Measurements from ENCODE around the gene ZDHHC7.

ZDHHC7 gene

DNA sequence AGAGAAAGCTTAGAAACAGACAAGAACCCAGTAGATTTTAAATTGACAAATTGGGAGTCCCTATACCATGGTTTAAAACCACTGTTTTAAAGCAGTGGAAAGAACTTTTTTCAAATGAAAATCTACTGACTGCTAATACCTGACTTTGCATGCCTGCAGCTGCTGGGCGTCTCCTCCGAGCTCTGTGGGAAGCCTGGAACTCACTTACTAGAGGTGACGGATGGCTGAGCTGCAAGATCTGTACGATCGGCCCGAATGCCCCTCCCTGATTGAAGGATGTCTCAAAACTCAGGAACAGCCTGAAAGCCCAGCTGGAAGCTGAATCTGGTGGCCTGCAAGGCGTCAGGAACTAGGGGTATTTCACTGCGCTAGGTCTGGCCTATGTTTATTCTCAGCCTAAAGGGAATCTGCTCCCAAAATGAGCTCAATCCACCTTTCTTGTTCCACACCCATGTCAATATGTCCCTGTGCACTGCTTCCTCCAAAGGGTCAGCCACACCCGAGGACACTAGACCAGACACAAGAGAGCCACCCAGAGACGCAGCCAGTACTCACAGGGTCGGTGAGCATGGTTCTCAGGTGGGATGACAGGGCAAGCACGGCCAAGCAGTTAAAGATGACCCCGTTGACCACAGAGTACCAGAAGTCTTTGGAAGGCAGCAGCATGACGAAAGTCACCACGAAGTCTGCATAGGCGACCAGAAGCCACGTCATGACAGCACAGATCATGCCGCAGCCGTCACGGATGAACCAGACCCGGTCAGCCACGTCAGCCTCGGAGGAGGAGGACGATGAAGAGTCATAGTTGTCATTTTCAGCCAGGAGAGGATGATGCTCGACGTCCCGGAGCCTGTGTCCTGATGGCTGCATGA is 21.4 kb downstream of the ZDHHC7 start:
- DNase-seq = no peak

DNA sequence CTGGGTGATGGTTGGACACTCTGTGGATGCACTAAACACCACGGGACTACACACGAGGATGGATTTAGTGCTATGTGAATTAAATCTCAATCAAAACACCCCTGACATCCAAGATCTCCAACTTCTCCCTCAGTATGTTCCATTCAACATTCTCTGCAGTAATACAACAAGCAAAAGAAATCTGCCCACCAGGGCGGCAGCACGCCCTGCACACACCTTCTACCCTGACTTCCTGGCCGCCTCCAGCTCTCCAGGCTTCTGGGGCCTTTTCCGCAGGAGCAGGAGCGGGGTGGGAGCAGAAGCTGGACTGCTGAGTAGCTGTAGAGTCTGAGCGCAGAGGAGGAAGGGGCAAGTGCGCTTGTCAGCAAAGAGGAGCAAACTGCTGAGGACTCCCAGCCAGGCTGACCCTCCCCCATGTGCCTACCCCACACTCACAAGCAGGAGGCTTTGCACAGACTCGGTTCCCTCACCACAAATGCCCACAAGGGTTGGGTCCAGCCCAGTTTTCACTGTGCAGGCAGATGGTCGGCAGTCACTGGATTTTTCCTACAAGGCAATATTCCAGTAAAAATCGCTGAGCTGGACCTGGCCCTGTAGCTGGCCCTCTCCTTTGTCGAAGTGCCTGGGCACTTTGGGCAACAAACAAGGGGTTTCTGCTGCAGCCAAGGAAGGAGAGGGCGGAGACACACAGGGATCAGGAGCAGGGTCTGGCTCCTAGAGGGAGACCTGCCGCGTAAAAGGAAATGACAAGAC is 22.8 kb downstream of the ZDHHC7 start:
- no peak for DNase-seq

DNA sequence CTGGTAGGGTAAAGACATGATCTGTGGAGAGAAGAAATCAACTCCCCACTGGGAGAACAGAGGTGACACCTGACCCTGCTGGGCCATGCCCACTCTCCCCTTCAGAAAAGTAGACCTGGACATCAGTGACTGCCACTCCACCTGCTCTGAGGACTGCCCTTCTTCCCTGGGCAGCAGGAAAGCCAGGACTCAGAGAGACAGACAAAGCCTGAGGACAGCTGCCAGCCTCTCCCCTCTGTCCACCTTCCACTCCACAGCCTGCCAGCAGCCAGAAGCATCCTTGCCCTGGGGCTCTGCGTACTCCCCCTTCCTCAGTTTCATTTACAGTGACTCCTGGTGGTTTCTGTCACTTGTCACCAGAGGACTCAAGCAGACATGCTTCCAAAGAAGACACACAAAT is 24.5 kb downstream of the ZDHHC7 start:
- DNase-seq = no peak

DNA sequence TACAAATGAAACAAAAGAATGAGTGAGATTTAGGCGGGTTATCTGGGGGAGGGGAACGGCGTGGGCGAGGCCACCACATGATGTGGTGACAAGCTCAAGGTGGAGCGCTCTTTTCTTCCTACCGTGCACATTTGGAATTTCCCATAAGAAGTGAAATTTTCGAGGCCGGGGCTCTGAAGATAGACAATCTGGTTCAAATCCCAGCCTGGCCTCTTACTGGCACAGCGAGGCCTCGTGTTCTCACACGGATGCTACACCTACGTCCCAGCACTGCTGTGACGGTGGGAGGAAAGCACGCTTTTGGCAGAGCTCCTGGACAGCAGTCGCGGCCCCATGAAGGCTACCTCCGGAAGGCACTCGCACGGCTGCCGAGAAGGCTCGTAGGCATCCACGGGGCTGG is 25.2 kb downstream of the ZDHHC7 start:
- peak; percentile 20 to 43 for DNase-seq

DNA sequence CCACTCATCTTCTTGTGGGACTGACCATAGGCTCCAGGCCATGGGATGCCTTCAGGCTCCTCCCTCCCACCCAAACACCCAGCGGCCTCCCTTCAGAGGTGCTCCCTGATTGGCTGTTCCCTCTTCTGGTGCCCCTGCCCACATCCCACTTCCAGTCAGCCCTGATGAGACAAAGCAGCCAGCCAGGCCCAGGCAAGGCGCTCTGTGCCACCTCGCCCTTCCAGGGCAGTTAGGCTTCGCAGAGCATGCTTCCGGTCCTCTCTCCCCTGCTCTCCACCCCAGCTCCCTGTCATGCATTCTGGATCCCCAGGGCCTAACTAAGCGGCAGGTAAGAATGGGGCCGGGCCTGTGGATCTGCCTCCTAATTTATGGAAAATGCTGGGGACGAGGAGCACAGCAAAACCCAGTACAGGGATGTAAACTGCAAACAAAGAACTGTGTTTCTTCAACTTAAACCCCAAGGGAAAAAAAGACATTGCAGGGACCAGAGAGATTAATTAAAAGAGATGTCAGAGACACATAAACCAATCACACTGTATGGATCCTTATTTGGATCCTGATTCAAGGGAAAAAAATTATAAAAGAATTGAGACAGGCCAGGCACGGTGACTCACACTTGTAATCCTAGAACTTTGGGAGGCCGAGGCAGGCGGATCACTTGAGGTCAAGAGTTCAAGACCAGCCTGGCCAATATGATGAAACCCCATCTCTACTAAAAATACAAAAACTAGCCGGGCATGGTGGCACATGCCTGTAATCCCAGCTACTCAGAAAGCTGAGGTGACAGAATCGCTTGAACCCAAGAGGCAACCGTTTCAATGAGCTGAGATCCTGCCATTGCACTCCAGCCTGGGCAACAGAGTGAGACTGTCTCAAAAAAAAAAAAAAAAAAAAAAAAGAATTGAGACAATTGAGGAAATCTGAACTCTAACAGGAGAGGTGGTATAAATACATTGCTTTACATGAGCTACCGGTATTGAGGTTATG is 26.0 kb downstream of the ZDHHC7 start:
- no peak for DNase-seq

DNA sequence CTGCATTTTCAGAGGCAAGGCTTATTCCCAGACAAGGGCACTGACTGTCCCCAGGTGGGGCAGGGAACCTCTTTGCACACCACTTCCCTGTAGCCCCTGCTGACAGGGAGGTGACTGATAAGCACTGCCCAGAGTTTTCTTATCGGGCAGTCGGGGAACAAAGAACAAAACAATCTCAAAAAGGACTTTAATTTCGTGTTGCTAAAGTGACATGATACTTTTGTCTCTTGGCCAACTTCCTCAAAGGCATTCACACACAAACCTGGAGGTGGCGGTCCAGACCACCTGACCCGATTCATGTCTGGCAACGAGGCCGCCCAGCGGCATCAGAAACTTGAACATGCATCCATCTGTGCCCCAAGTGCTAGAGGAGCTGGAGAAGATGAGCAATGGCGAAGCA is 28.9 kb downstream of the ZDHHC7 start:
- DNase-seq = peak in 1 of 2 experiments; percentile 5

DNA sequence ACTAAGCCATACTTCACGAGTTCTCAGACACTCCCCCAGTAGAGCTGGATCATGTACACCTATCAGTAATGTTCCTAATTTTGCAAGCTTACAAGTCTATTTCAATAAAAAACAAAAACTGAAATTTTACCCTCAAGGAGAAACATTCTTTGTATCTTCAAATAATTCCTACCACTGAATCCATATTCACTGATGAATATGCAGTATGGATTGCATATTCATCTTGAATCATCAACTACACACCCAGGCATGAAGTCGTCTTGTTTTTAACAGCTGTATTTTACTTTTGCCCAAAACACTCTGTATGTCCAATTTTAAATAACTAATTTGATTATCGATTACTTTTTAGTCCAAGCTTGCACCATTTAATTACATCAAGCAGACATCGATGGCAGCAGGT is 31.8 kb downstream of the ZDHHC7 start:
- DNase-seq = no peak

DNA sequence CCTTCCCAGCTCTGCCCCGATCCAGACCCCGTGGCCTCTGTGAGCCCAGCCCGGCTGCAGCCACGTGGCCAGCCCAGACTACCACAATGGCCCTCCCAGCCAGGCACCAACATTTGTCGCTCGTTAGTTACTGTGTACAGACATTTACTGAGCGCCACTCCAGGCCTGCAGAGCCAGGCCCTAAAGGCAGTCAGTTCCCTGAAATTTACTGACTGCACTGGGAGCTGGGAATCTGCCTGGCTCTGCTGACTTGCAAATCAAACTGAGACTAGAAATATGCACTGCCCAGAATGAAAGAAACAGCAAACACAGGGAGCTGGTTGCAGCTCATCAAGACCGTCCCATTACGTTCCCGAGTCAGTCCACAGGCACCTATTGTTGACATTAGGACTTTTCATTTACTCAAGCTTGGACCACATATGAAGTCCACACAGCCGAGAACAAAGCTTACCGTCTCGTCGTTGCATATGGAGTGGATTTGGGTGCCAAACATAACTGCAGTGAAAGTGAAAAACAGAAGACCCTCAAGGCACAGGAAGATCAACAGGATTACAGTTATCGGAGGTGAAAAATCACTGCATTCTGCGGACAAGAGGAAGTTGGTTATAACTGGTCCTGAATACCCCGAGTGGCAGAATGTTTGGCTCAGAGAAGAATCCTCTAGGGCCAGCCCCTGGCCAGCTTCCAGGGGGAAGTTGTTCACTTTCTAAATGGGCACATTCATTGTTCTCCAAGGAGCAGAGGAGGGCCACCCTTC is 34.5 kb downstream of the ZDHHC7 start:
- no peak for DNase-seq

DNA sequence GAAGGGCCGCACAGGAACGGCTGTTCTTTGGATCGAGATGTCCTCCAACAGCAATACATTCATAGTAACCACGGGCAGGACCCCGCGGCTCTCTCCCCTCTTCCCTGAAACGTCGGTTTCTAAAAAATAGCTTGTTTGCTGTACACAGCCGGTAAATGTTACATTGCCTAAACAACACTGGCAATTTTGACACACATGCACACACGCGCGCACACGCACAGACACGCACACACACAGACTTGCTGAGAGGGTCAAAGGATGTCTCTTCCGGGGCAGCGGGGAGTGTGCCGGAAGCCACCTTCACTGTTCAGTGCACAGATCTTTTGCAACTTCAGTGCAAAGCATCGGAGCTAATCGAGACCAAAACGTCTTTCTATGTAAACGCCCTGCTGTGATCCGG is 35.8 kb downstream of the ZDHHC7 start:
- DNase-seq = no peak

DNA sequence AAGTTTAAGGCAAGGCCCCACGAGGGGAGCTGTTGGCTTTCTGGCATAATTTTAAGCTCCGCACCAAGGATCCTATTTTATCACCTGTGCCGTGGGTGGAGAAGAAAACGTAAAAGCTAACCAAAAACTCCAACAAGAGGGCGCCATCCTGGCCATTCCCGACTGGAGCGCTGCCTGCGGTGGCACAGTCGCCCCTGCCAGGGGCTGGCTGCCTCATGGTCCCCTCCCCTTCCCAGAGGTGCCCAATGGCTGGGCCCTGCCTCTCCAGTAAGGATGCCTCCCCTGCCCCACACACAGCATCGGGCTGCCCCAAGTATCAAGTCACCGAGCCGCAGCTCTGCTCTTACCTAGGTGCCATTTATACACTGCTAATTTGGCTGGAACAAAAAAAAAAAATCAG is 36.3 kb downstream of the ZDHHC7 start:
- no peak for DNase-seq

DNA sequence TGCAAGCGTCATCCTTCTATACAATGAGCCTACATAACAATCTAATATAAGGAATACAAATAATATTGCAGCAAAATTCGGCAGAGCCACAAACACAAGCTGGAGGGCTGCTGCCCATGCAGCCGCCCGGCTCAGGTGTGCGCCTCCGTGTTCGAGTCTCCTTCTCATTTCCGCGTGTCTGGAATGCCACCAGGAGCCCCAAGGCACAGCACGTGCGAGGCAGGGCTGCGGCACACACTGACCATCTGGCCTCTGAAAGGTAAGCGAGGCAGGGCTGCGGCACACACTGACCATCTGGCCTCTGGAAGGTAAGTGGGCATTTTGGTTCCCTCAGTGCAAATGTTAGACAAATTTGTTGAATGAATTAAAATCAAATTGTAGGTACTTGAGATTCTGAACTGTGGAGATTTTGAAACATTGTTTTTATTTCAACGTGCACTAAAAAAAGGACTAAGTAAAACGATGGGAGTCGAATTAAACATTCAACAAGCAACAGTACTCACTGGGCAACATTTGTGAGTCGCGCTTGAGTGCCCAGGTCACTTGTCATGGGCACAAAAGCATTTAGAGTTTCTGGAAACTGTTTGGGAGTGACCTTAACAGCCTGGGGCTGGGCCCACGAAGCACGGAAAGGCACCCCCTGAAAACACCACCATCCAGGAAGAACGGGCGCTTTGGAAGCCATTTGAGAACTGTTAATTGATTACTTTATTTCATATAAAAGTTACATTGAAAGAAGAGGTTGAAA is 37.4 kb downstream of the ZDHHC7 start:
- no peak for DNase-seq

DNA sequence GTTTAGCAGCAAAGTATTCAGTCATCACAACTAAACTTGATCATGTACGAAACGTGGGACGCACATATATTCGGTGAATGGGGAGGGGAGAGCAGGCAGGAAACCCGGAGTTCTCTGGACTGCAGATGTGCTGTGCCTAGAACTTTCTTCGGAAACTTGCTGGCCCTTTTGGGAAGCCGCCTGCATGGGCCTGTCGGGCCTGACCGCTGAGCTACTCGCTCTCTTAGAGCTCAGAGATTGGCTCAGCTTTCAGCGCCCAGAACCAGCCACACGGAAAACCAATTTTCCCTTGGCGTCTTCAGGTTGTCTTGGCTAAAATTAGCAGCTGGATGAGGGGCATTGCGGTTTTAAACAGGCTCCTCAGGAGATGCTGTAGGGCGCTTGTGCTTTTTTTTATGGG is 38.1 kb downstream of the ZDHHC7 start:
- DNase-seq = no peak

DNA sequence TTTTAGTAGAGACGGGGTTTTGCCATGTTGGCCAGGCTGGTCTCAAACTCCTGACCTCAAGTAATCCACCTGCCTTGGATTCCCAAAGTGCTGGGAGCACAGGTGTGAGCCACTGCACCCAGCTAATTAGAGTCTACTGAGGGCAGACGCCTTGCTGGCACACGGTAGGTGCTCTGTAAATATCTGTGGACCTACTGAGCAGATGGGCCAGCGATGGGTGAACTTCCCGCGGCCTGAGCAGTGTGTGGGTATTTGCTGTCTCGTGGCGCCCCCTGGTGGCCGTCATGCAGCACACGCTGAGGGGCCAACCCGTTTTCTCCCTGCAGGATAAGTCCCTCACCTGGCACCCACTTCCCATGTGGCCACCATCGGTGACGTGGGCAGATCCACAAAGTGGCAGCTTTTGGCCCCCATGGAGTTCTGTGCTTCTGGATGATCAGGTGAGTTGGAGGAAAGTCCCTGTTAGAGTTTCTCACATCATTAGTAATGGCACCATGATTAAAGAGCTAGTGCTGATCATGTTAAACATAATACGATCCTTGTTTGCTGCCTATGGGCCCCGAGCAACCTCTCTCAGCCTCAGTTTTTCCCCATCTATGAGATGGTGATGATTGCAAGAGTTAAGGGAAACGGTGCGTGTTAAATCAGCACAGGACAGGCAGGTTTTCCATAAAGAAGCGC is 40.7 kb downstream of the ZDHHC7 start:
- peak; percentile 68 to 71 for DNase-seq

DNA sequence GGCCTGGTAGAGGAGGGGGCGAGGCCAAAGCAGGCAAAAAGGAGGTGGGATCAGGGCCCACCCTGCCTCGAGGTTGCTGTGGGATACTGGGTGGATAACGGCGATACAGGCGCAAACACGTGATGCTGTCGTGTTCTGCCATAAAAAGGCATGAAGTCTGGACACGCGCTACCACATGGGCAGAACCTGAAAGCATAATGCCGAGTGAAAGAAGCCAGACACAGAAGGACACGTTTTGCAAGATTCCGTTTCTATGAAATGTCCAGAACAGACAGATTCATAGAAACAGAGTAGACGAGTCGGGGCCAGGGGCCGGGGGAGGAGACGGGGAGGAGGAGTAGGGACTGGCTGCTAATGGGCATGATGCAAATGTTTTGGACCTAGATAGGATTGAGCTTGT is 43.5 kb downstream of the ZDHHC7 start:
- no peak for DNase-seq

DNA sequence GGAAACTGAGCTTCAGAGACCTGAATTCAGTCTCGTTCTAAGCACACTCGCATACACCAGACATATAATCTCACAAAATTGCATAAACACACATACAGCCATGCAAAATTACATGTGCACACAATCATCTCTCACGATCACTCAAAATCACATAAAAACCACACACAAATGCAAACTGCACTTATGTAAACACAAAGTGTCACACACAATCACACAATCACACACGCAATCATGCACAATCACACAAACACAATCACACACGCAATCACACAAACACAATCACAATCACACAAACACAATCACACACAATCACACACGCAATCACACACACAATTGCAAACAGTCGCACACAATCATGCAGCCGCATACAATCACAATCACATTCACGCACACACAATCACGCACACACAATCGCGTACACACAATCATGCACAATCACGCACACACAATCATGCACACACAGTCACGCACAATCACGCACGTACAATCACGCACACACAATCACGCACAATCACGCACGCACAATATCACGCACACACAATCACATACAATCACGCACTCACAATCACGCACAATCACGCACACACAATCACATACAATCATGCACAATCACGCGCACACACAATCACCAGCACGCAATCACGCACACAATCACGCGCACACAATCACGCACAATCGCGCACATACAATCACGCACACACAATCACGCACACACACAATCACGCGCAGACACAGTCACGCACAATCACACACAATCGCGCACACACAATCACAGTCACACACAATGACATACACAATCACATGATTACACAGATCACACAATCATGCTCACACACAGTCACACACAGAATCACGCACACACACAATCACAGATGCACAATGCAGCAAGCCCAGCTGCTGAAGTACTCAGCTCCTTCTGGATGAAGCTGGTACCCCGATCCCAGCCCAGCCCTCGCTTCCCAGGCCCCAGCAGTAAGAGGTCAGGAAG is 45.6 kb downstream of the ZDHHC7 start:
- no peak for DNase-seq

DNA sequence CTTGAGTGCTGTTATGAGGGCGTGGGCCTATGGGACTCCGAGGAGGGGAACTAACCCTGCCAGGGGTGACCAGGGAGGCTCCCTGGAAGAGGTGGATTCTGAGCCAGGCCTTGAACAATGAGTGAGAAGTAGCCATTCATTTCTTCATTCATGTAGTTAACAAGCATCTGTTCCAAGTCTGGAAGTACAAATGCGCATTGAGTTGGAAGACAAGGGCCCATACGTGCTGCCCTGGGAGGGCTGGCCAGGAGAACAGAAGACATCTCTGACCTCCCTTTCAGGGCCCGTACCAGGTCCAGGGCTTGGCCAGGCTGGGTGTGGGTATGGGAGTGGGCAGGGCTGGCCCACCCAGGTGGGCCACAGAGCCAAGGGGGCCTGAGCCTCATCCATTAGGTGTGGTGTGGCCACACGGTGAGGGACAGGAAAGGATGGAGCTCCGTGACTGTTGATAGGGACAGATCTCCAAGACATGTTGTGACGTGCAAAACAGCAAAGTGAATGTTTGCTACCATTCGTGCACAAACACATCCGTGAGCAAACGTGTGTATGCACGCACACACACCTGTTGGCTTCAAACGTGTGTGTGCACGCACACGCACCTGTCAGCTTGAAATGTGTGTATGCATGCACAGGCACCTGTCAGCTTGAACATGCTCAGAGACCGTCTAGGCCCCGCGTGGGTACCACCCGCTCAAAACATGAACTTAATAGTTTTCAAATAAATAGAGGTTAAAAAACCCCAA is 46.8 kb downstream of the ZDHHC7 start:
- DNase-seq = no peak

DNA sequence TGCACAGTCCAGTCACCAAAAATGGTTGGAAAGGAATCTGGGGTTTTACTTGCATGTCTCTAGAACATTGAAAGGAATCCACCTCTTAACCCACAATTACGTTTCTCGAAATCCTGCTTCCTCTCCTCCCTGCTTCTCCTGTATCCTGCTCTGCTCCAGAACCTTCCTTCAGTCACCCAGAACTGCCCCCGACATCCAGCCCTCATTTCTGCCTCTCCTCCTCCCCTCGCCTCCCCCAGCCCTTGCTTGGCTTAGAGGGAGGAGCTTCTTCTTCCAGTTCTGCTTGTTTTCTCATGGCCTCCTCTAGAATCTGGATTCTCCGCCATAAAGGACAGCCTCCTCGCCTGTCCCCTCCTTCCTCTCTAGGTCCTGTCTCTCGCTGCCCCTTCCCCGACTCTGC is 48.3 kb downstream of the ZDHHC7 start:
- no peak for DNase-seq

DNA sequence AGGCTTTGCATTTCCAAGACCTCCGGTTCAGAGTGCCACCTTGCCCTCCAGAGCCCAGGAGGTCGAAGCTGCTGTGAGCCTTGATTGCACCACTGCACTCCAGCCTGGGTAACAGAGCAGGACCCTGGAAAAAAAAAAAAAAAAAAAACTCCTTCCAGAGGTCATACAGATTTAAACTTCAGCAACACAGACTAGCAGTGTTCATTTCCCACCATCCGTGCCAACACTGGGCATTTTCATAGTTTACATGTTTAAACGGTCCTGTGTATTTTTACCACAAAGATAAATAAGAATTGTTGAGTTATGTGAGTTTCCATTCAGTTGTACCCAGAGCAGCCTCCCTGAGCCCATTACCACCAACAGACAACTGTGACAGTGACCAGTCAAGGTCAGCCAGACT is 50.4 kb downstream of the ZDHHC7 start:
- no peak for DNase-seq
